H9 (cell line): ENCODE data around the gene MAPRE3. TPM values are rescaled to one million over a fixed set of nuclear protein-coding genes. Genes with fewer than 3 reads are reported as not detected.

Source experiments
- DNase-seq: peaks from one replicate; pipeline ENCODE4 v3.0.0-alpha.2; 2017
- H2AFZ ChIP-seq: one replicate; pipeline ENCODE4 v1.6.1; 2013; ENCODE audit warnings: mild to moderate bottlenecking, low read length, control low read depth, moderate library complexity
- H2AK5ac ChIP-seq: 2 replicates; pipeline ENCODE4 v1.6.1; 2013; ENCODE audit warnings: low read length, control low read depth, mixed read lengths; ENCODE audit not compliant: insufficient read length
- H2BK120ac ChIP-seq: one replicate; pipeline ENCODE4 v1.6.1; 2013; ENCODE audit warnings: low read depth, mild to moderate bottlenecking, low read length, control low read depth, inconsistent platforms; ENCODE audit not compliant: poor library complexity, severe bottlenecking
- H2BK12ac ChIP-seq: 2 replicates; pipeline ENCODE4 v1.6.1; 2013; ENCODE audit warnings: low read length, control low read depth, mixed read lengths, low read depth; ENCODE audit not compliant: insufficient read length
- H2BK15ac ChIP-seq: 2 replicates; pipeline ENCODE4 v1.6.1; 2013; ENCODE audit warnings: low read depth, low read length, control low read depth
- H2BK20ac ChIP-seq: one replicate; pipeline ENCODE4 v1.6.1; 2013; ENCODE audit warnings: low read depth, mild to moderate bottlenecking, low read length, control low read depth, inconsistent platforms; ENCODE audit not compliant: poor library complexity, severe bottlenecking
- H2BK5ac ChIP-seq: 2 replicates; pipeline ENCODE4 v1.6.1; 2013; ENCODE audit warnings: low read length, control low read depth, mixed read lengths; ENCODE audit not compliant: insufficient read length
- H3K14ac ChIP-seq: 2 replicates; pipeline ENCODE4 v1.6.1; 2013; ENCODE audit warnings: low read length, control low read depth; ENCODE audit not compliant: insufficient read depth
- H3K18ac ChIP-seq: 2 replicates; pipeline ENCODE4 v1.6.1; 2013; ENCODE audit warnings: low read depth, mild to moderate bottlenecking, mixed read lengths, low read length, control low read depth; ENCODE audit not compliant: insufficient read length
- H3K23ac ChIP-seq: 2 replicates; pipeline ENCODE4 v1.6.1; 2013; ENCODE audit warnings: low read length, control low read depth, mixed read lengths, low read depth; ENCODE audit not compliant: insufficient read length
- H3K23me2 ChIP-seq: 2 replicates; pipeline ENCODE4 v1.6.1; 2013; ENCODE audit warnings: low read depth, mild to moderate bottlenecking, mixed read lengths, low read length, control low read depth; ENCODE audit not compliant: insufficient read length, poor library complexity, severe bottlenecking
- H3K27ac ChIP-seq: 2 replicates; pipeline ENCODE4 v1.5.1; 2013; ENCODE audit warnings: low read length, control low read depth, mixed read lengths, low read depth; ENCODE audit not compliant: insufficient read length
- H3K27me3 ChIP-seq: 2 replicates; pipeline ENCODE4 v1.6.1; 2013; ENCODE audit warnings: low read length, control low read depth, inconsistent platforms; ENCODE audit not compliant: insufficient read depth
- H3K4ac ChIP-seq: 2 replicates; pipeline ENCODE4 v1.6.1; 2013; ENCODE audit warnings: low read depth, mild to moderate bottlenecking, control low read depth, inconsistent platforms, low read length, moderate library complexity
- H3K4me1 ChIP-seq: 2 replicates; pipeline ENCODE4 v1.6.1; 2013; ENCODE audit warnings: low read length, control low read depth, inconsistent platforms; ENCODE audit not compliant: insufficient read depth
- H3K4me2 ChIP-seq: 2 replicates; pipeline ENCODE4 v1.6.1; 2013; ENCODE audit warnings: low read length, control low read depth, mixed read lengths; ENCODE audit not compliant: insufficient read length, insufficient read depth
- H3K56ac ChIP-seq: 2 replicates; pipeline ENCODE4 v1.6.1; 2013; ENCODE audit warnings: low read depth, mild to moderate bottlenecking, mixed read lengths, low read length, control low read depth; ENCODE audit not compliant: insufficient read length
- H3K79me1 ChIP-seq: 2 replicates; pipeline ENCODE4 v1.6.1; 2013; ENCODE audit warnings: low read depth, mild to moderate bottlenecking, moderate library complexity, low read length, control low read depth, inconsistent platforms; ENCODE audit not compliant: insufficient read depth, poor library complexity, severe bottlenecking
- H3K79me2 ChIP-seq: 2 replicates; pipeline ENCODE4 v1.6.1; 2013; ENCODE audit warnings: low read length, control low read depth, inconsistent platforms; ENCODE audit not compliant: insufficient read depth
- H3K9ac ChIP-seq: 2 replicates; pipeline ENCODE4 v1.6.1; 2013; ENCODE audit warnings: low read length, control low read depth, mixed read lengths; ENCODE audit not compliant: insufficient read length; ENCODE audit errors: extremely low read depth
- H3K9me3 ChIP-seq: one replicate; pipeline ENCODE4 v1.6.1; 2013; ENCODE audit warnings: low read depth, low read length, inconsistent platforms; ENCODE audit not compliant: control insufficient read depth
- H3T11ph ChIP-seq: one replicate; pipeline ENCODE4 v1.6.1; 2013; ENCODE audit warnings: mild to moderate bottlenecking, low read length, control low read depth, inconsistent platforms
- H4K20me1 ChIP-seq: one replicate; pipeline ENCODE4 v1.6.1; 2013; ENCODE audit not compliant: control insufficient read depth, insufficient read length, insufficient read depth
- H4K5ac ChIP-seq: 2 replicates; pipeline ENCODE4 v1.6.1; 2013; ENCODE audit warnings: low read depth, mild to moderate bottlenecking, mixed read lengths, low read length, control low read depth; ENCODE audit not compliant: insufficient read length
- H4K8ac ChIP-seq: replicated peaks from 2 replicates; pipeline ENCODE4 v1.6.1; 2013; ENCODE audit warnings: low read length, control low read depth, mixed read lengths, low read depth; ENCODE audit not compliant: insufficient read length
- H4K91ac ChIP-seq: 2 replicates; pipeline ENCODE4 v1.6.1; 2013; ENCODE audit warnings: low read depth, mild to moderate bottlenecking, moderate library complexity, mixed read lengths, low read length, control low read depth; ENCODE audit not compliant: insufficient read length
- H3K27ac Mint-ChIP-seq, 3 experiments: 2 replicates in 2 of 3; 3 replicates in 1 of 3; pipeline ENCODE4 v1.8.0; 2020 to 2021; ENCODE audit warnings: mixed read lengths in 3 of 3, mild to moderate bottlenecking in 1 of 3, moderate library complexity in 1 of 3
- H3K27me3 Mint-ChIP-seq: 2 replicates; pipeline ENCODE4 v1.8.0; 2021; ENCODE audit warnings: low read depth, mild to moderate bottlenecking, moderate library complexity, mixed read lengths
- H3K36me3 Mint-ChIP-seq, 3 experiments: 2 replicates in 2 of 3; 3 replicates in 1 of 3; pipeline ENCODE4 v1.8.0; 2020 to 2021; ENCODE audit warnings: low read depth in 3 of 3, mixed read lengths in 3 of 3; ENCODE audit not compliant: insufficient read depth in 1 of 3
- H3K4me1 Mint-ChIP-seq, 2 experiments: 2 replicates each; pipeline ENCODE4 v1.8.0; 2020; ENCODE audit warnings: mixed read lengths in 2 of 2
- H3K4me3 Mint-ChIP-seq, 2 experiments: 2 replicates in 1 of 2; 3 replicates in 1 of 2; pipeline ENCODE4 v1.8.0; 2020 to 2021; ENCODE audit warnings: mild to moderate bottlenecking in 2 of 2, mixed read lengths in 2 of 2, moderate library complexity in 1 of 2
- H3K9me3 Mint-ChIP-seq, 2 experiments: 2 replicates in 1 of 2; 3 replicates in 1 of 2; pipeline ENCODE4 v1.8.0; 2020; ENCODE audit warnings: mild to moderate bottlenecking in 2 of 2, mixed read lengths in 2 of 2, moderate library complexity in 1 of 2
- CTCF ChIP-seq: fragments of 200-600 bp; sonication (generic); conservative IDR thresholded peaks from 3 replicates; pipeline ENCODE4 v1.8.0; 2021; ENCODE audit warnings: antibody characterized with exemption, mild to moderate bottlenecking
- WGBS: extraction: QIAGEN DNeasy Blood & Tissue Kit; methylation state at CpG from one replicate; pipeline ENCODE4 v1.1.7; 2013; ENCODE audit warnings: missing lambda C conversion rate, low lambda C conversion rate, mixed read lengths; ENCODE audit not compliant: insufficient read length; ENCODE audit errors: extremely low coverage; 5-methylcytosine and 5-hydroxymethylcytosine counted together
- total RNA-seq: library from RNA; stranded (reverse); gene quantifications from 2 replicates; pipeline ENCODE4 v1.2.1, GENCODE V29; 2021

Gene MAPRE3
- total RNA-seq, 1 experiment from 2014 or later, result 2.0 TPM

GRCh38 chr2:26954135-26954534, 16.3 kb upstream of the MAPRE3 start:
- Mint-ChIP-seq H3K27me3 (peaks cover 23% of the 10 kb centered on the region), H3K4me1 (peaks cover 4 to 5% of the 10 kb centered on the region in 2 experiments), H3K27ac (no peak overlapping the region), H3K4me3 (no peak overlapping the region), H3K36me3 (no peaks in the 10 kb centered on the region; a peak in 1 of 7 replicates), H3K9me3 (no peaks in the 10 kb centered on the region)
- no peak overlapping the region for H2BK20ac ChIP-seq
- H3K14ac ChIP-seq, result no peak overlapping the region
- TF ChIP-seq CTCF, result no peak
- no peaks in the 10 kb centered on the region for H4K20me1 ChIP-seq
- H3K79me2 ChIP-seq, result no peaks in the 10 kb centered on the region
- no peak for DNase-seq
- H3T11ph ChIP-seq, result no peak overlapping the region
- H3K27ac ChIP-seq, result no peak overlapping the region
- no peak overlapping the region for H3K23ac ChIP-seq
- no peak overlapping the region for H2BK120ac ChIP-seq
- H4K5ac ChIP-seq, result no peak overlapping the region
- H3K4me1 ChIP-seq, result no peaks in the 10 kb centered on the region
- H3K56ac ChIP-seq, result no peak overlapping the region
- H2AK5ac ChIP-seq, result no peak overlapping the region
- H4K91ac ChIP-seq, result no peak overlapping the region
- no peak overlapping the region for H3K4me2 ChIP-seq
- no peaks in the 10 kb centered on the region for H3K27me3 ChIP-seq
- H2BK5ac ChIP-seq, result no peak overlapping the region
- H4K8ac ChIP-seq, result no peak overlapping the region
- H2BK12ac ChIP-seq, result no peak overlapping the region
- H3K23me2 ChIP-seq, result no peaks in the 10 kb centered on the region
- no peak overlapping the region for H3K9ac ChIP-seq
- H2BK15ac ChIP-seq, result no peak overlapping the region
- no peak overlapping the region for H2AFZ ChIP-seq
- H3K4ac ChIP-seq, result no peak overlapping the region
- H3K79me1 ChIP-seq, result no peaks in the 10 kb centered on the region
- no peaks in the 10 kb centered on the region for H3K9me3 ChIP-seq
- no CpG with 5 or more reads among the region's 4 CpGs for WGBS
- no peak overlapping the region for H3K18ac ChIP-seq
